ENCODE measurements around the gene CAPN5.
A peak's percentile ranks its signal among the peaks of the same experiment; 100 is the strongest.

CAPN5 gene

DNA sequence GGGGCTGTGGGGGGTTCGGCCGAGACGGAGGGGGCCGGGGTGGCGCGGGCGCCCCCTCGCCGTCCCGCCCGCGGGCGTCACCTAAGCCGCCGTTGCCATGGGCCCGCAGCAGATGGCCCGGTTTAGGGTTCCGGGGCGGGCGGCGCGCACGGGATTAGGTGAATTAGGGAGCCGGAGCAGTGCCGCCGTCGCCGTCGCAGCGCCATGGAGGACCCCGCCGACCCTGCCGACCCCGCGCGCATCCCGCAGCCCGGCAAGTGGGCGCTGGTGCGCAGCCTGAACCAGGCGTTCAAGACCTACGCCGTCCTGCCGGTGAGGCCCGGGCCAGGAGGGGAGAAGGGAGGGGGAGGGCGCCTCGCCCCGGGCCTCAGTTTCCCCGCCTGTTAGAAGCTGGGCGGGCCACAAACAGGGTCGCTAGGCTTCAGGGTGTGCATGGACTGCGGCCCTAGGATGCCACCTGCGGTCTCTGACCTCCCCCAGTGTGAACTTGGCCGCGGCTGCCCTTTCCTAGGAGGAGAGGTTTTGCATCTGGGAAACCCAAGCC is 71.4 kb downstream of the CAPN5 start:
- DNase-seq, result no peak

DNA sequence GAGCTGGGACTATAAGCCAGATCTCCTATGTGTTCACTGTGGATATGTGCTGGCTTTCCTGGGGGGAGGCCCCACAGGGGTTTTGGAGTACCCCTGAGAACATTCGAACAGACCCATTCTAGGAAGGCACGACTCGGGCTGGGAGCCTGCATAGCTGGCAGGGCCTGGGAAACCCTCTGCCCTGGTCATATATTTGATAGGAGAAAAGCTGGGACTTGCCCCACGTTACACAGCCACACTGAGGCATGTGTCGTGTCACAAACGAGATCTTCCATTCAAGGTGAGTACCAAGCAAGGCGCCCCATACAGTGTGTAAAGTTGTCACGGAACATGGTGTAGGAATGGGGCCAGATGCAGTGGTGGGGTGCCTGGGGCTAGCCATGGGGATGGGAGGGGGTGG is 72.4 kb downstream of the CAPN5 start:
- no peak for DNase-seq

DNA sequence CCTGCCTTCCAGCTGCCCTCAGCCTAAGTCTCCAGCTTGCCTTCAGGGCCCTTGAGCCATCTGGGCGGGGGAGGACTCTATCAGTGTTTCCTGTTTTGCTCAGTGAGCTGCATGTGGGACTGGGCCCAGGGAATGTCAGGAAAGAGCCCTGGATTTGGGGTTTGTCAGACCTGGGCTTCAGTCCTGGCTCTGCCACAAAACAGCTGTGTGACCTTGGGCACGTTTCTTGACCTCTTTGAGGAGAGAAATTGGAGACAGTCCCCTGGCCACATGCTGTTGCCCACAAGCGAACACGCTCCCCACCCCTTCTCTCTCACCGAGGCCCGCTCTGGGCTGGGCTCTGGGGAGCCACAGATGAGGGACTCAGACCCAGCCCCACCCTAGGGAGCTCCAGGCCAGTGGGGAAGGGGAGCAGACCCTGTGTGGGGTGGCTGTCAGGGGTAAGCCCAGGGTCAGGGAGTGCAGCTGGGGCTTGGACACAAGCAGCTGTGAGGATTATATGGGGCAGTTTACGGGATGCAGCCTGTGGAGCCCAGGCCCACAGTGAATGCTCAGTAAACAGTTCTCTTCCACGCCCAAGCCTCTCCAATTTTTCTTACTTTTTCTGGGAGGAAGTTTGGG is 73.6 kb downstream of the CAPN5 start:
- DNase-seq, result no peak

DNA sequence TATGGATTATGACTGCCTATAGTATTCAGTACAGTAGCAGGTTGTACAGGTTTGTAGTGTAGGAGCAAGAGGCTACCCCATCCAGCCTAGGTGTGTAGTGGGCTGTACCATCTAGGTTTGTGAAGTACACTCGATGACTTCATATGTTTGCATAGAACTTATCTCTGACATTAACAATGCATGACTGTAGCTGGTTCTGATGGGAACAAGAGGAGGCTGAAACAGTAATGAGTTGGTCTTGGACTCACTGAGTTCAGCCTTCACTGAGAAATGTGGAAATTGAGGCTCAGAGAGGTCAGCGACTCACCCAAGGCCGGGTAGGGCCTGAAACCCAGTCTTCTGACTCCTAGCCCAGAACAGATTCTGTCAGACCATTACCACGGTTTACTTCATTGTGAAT is 74.3 kb downstream of the CAPN5 start:
- DNase-seq, result peak; percentile 42

DNA sequence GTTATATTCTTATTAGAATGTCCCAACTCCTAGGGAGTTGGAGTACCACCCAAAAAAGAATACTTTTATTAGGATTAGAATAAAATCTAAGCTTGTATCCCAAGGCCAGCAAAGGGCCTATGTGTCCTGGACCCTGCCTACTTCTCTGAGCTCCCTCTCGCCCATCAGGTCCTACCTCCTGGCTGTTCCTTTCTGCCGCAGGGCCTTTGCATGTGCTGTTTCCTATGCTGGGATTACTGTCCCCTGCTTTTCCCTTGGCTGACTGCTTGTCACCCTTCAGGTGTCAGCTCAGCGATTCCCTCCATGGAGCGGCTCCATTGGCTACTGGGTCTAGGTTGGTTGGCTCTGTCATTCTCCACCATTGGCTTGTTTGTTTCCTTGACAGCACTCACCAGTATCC is 74.7 kb downstream of the CAPN5 start:
- no peak for DNase-seq

DNA sequence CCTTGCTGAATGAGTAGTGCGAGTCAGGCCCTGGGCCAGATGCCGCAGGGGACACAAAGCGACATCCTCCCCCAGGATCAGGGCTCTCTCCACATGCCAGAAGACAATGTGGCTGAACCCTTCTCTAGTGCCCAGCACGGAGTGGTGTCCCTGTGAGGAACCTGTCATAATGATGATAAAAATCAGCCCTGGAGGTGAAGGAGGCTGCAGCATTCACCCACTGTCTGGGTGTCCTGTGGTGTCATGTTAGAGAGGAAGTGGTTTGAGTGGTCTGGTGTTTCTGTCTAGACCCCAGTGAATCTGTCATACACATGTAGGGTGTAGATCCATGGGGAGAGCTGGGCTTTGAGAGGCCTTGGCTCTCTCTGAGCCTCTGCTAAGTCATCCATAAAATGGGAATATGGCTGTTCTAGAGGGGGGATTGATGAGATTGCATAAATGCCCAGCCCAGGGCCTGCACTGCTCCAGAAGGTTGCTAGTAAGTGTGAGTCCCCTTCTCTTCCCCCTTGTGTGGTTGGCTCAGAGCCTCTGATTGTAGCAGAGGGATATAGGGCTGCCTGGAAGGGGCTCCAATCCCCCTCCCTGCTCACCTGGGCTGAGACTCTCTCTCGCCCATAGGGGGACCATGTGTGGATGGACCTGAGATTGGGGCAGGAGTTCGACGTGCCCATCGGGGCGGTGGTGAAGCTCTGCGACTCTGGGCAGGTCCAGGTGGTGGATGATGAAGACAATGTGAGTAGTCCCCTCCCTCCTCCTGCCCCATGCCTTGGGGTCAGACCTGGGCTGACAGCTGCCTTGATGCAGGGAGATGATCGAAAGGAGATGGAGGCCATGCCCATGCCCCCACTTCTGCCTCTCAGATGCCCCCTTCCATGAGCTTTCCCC is 75.6 kb downstream of the CAPN5 start:
- no peak for DNase-seq

DNA sequence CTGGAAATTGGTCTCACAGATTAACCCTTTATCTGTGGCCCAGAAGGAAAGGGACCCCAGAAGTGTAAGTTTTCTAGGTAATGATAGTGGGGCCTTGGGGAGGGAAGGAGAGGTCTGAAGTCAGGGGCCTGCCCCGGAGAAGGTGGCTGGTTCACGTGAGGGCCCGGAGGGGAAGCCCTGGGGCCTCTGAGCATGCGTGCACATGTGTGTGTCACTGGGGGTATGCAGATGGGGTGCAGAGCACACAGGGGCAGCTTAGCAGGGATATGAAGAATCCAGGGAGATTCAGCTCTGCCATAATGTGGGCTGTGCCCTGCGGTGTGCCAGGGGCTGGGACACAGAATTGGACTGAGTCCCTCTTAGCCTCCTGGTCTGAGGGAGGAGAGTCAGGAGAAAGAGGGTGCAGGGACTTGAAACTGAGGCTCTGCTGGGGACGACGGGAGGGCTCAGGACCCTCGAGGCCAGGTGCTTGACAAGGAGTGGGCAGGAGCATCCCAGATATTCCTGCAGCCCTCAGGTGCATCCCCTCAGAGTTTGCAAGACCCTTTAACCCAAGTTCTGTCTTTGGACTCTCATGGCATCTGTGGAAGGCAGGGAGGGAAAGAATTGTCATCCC is 76.7 kb downstream of the CAPN5 start:
- no peak for DNase-seq

DNA sequence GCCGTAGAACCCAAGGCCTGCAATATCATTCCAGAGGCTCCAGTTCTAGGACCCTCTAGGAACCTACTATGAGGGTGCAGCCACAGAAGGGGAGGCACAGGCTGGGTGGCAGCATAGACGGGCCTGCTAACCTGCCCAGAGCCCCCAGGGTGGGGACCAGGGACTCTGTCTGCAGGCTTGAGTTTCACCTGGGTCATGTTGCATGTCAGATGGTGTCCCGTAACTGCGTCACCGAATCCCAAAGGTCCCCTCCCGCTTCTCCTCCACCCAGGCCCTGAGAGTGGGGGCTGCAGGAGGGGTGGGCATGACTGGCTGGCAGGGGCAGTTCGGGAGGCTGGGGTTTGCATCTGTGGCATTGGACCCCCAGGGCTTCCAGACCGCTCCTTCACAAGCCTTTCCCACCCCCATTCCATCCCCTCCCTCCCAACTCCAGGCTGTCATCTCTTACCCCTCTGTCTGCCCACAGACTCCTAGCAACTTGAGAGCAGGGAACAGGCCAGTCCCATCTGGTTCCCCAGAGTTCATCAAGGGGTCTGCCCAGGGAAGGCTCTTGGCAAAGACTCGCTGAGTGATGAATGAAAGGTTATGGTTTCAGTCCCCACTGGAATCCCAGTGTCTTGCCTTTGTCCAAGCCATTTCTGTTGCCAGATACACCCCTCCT is 77.6 kb downstream of the CAPN5 start:
- no peak for DNase-seq

DNA sequence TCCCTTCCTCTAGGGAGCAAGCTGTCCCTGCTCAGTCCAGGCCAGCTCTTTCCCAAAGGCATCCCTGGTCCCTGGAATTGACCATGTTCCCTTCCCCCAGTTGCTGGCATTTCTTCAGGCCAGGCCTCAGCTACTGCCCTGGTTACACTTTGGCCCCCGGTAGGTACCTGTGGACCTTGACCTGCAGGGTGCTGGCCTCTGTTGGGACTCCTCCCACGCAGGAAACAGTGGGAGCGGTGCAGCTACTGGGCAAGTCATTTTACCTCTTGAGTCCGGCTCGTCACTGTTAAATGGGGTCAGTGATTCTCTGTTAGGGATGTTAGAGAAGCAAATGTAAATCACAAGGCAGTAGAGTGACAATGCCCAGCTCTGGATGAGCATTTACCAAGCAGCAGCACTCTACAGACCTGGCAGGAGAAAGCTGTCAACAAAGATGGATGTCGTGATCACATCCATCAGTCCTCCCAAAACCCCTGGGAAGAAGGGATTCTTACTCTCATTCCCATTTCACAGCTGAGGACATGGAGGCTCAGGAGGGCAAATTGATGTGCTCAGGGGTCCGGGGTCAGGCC is 78.2 kb downstream of the CAPN5 start:
- DNase-seq, result no peak

DNA sequence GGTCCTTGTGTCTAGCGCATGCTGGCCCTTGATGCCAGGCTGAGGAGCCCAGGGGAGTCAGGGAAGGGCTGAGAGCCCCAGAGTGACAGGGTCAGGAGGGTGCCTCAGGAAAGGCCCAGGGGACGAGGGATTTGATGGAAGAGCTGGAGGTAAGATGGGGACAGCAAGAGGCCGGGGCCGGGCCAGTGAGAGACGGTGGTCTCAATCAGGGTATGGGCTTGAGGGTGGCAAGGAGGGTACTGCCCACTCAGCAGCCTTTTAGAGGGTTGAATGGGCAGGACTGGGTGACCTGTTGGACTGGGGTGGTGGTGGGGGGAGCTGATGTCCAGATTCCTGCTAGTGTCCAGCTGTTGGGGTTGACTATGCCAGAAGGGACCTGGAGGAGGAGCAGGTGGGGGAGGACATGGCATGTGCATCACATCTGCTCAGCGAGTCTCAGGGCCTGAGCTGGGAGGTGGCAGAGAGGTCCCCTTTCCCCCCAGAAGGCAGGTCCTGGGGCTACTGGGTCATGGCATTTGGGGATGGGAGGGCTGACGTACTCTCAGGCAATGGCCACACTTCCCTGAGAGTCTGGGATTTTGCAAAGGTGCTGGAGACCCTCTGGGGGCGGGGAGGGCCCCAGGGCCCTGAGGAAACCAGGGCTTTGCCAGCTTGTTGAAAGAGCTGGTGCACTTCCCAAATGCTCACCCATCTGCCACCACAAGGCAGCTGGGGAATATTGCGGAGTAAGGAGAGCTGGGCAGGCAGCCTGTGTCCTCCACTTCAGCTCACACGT is 79.7 kb downstream of the CAPN5 start:
- no peak for DNase-seq

DNA sequence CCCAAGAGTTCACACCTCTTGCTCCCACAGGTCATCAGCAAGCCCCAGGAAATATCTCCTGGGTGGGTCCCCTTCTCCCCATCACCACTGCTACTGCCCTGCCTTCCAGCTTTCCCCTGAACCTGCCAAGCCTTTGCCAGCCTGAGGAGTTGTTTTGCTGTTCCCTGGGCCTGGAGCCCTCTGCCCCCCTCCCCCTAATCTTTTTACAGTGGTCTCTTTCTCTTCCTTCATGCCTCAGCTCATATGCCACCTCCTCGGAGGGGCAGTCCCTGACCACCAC is 80.2 kb downstream of the CAPN5 start:
- DNase-seq, result no peak

DNA sequence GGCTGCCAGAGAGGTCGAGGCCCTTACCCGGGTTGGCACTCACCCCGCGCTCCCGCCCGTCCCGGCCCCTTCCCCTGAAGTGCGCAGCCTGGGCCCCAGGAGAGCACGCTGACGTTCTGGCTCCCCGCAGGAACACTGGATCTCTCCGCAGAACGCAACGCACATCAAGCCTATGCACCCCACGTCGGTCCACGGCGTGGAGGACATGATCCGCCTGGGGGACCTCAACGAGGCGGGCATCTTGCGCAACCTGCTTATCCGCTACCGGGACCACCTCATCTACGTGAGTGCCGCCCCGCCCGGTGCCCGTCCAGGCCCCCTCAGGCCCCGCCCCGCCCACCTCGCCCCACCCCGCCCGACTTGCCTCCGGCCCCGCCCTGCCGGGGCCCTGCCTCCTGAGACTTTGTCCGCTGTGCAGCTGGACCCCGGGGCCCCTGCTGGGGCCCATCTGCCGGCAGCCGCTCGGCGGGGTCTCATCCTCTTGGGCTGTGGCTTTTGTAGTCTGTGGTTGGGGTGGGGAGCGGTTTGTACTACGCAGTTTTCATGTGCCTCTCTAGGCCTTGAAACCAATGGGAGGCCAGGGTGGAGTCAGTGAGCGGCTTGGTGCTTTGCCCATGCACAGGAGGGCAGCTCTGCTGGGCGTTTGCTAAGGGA is 81.0 kb downstream of the CAPN5 start:
- DNase-seq, result peak; percentile 10

DNA sequence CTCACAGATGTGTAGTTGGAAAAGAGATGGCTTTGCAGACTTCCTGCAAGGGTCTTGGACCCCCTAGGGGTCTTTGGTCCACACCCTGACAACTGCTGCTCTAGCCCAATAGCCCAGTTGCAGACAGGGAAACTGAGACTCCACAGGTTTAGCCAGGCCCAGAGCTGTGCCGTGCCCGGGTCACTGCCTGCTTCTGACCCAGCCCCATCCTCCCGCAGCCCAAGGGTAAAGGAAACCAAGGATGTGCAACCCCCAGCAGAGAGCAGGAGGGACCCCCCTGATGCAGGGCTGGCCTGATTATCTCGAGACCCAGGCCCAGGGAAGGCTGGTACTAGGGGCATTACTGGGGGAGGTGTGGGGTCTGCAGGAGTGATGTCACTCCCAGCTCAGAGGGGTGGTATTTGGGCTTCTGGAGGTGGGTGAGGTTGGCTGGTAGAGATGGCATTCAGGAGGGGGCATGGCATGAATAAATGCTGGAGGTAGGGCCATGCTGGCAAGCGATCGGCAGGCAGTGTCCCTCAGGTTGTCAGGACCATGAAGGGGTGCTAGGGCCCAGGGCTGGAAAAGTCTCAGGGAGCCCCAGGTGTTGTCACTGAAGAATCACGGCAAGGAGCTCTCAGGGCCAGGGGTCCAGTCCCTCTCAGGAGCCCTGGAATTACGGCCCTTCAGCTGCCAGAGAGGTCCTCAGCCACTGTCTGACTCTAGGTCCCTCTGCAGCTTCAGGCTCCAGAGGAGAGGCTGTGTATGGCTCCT is 82.4 kb downstream of the CAPN5 start:
- DNase-seq, result no peak

DNA sequence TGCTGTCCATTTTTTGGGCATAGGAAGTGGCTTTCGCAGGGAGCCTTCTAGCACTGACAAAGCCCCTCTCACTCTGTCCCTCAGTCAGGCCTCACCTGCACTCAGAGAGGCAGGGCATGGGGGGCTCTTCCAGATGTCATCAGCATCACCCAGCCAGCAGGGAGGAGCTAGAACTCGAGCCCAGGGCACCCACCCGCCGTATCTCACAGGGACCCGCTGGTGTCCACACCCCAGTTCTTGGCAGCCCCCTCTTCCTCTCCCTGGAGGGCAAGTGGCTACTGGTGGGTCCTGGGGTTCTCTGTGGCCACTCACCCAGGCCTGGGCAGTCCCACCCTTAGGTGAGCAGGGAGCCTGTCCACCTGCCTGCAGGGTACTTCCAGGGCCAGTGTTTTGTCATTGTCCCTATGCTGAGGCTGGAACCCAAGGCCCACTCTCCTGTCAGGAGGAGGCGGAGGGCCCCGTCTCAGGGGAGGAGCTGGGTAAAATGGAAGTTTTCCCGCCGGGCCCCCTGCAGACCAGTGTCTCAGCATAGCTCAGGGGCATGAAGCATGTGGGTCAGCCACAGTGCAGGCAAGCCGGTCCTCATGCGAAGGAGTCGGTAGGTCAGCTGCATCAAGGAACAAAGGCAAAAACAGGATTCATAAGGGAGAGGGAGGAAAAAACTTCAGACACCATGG is 83.1 kb downstream of the CAPN5 start:
- DNase-seq, result no peak

DNA sequence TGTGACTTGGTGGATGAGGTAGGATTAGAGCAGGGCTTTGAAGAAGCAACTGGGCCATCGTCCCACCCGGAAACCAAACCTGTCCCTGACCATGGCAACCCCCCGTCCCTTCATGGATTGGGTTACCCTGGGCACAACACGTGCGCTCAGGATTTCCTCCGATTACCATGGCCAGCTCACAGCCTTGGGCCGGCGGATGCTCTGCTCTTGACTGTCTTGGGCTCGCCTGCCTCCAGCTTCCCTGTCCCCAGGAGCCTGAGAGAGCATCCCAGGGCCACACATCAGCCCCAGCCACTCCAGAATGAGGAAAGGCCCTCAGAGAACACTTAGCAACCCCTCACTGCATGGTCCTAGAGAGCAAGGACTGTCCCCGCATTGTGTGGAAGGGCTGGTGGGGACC is 84.1 kb downstream of the CAPN5 start:
- no peak for DNase-seq

DNA sequence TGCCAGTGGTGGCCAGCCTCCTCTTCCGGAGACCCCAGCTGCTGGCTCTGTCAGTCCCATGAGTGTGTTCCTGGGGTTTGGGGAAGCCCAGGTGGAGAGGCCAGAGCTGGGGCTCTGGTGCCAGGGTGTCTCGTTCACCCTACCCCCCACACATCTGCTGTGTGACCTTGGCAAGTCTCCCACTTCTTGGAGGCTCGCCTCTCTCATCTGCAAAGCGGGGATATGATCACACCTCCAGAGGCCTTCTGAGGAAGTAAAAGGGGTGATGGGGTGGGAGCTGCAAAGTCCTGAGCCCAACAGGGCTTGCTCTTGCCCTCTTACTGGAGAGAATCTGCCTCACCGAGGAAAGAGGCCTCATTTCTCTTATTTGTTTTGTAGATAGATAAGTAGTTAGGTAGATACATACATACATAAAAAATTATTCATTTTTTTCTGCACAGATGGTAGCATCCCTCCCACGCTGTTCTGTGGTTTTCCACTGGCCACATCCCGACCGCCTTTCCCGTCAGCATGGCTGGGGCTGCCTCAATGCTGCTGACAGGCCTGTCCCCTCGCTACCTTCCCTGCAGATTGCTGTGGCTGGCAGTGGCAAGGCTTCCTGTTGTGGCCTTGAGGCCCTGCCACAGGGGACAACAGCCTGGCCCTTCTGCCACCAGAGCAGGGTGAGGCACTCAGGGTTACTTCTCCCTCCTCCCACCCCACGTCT is 85.2 kb downstream of the CAPN5 start:
- DNase-seq, result peak; percentile 38

DNA sequence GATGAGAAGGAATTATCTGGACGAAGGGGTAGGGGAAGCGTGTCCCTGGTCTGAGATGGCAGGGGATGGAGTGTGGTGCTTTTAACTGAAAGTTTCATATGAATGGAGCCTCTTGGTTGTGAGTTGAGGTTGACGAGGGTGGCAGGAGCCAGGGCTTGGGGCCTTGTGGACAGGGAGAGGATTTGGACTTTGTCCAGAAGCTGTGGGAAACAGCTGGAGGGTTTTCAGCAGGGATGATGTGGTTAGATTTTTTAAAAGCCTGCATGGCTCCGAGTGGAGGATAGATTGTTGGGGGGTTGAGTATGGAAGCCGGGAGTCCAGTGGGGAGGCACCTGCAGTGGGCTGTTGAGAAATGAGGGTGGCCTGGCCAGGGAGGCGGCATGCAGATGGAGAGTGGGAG is 86.1 kb downstream of the CAPN5 start:
- DNase-seq, result no peak

DNA sequence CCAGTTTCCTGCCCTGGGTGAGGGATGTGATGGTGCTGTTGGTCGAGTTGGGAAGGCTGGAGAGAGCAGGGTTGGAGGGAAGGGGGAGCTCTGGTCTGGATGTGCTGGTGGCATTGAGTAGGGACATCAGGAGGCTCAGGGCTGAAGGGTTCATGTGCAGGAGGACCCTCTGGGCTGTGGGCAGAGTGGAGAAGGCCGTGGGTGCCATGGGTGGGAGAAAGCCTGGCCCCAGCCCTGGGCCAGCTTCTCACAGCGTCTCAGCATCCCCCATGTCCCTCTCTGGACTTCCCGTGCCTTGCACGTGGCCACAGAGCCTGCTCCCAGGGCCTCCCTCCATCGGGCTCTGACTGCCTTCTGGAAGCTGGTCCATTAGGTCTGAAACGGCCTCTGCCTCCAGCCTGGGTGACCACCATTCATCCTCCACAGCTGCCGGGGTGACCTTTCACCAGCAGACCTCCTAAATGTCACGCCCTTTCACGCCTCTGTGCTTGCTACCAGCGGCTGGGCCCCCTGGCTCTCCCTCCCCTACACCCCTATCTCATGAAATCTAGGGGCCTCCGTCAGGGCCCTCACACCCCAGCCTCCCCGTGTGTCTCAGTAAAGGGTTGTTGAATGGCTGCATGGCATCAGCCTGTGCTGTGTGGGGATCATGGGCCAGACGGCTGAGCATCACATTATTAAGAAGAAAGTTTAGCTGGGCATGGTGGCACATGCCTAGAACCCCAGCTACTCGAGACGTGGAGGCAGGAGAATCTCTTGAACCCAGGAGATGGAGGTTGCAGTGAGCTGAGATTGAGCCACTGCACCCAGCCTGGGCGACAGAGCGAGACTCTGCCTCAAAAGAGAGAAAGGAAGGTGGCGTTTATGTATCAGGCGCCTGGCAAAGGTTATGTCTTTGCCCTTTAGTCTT is 86.8 kb downstream of the CAPN5 start:
- no peak for DNase-seq
